ENCODE measurements around the gene PIP4K2A.
A peak's percentile ranks its signal among the peaks of the same experiment; 100 is the strongest.

The PIP4K2A gene

DNA sequence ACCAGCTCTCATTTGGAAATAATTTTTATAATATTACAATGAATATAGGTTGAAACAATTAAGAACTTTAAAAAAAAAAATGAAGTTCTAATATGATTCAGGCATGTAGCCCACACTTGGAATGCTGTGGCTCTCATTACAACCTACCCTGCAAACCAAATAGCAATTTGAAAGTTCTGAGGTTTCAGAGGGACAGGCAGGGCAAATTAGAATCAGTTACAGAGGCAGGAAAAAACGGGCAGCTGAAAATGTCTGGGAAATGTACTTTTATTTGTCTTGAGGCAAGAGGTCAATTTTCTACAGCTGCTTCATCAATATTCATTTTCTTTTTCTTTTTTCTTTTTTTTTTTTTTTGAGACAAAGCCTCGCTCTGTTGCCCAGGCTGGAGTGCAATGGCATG, 95.3 kb downstream of the PIP4K2A start:
- intact Hi-C loops (cut with micrococcal nuclease): no loop called here
- no peaks in the 10 kb centered on the region for H3K9me3 Mint-ChIP-seq
- peaks cover 66% of the 10 kb centered on the region for H3K4me1 Mint-ChIP-seq (ENCODE audit: low read depth)
- H3K36me3 Mint-ChIP-seq (ENCODE audit: low read depth): peaks cover 18% of the 10 kb centered on the region
- no peak overlapping the region for H3K4me3 Mint-ChIP-seq
- no peaks in the 10 kb centered on the region for H3K27me3 Mint-ChIP-seq
- H3K27ac Mint-ChIP-seq: no peak overlapping the region

DNA sequence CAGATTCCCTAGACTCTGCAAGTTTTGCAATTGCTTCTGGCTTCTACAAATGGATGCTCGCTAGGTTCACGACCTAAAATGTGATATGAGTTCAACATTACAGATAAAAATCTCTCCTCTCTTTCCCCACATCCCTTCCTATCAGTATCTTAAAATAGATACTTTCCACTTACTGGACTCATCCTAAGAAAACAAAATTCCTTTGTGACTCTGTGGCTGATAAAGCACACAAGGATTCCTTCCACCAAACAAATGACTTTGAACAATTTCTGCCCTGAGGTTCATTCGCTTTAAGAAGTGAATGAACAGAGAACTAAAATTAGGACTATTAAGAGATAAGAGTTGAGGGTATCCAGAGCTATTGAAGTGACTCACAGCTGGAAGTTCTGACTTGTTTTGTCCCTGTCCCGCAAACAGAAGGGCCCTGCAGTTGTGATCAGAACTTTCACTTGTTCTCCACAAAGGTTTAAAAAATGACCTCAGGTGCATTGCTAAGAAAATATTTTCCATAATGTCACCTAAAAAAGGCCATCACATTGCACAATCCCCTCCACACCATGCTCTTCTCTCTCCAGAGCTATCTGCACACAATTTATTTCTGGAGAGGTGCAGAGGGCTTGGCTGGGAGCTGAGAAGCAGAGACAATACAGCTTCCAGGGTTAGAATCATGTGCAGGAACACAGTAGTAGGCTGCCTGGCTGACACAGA, 96.1 kb downstream of the PIP4K2A start:
- intact Hi-C loops (cut with micrococcal nuclease): no loop called here
- H3K9me3 Mint-ChIP-seq: no peaks in the 10 kb centered on the region
- peaks cover 26% of the 10 kb centered on the region for H3K36me3 Mint-ChIP-seq (ENCODE audit: low read depth)
- no peak overlapping the region for H3K4me3 Mint-ChIP-seq
- no peaks in the 10 kb centered on the region for H3K27me3 Mint-ChIP-seq
- H3K4me1 Mint-ChIP-seq (ENCODE audit: low read depth): peaks cover 69% of the 10 kb centered on the region
- H3K27ac Mint-ChIP-seq: peak overlapping the region; percentile 29

DNA sequence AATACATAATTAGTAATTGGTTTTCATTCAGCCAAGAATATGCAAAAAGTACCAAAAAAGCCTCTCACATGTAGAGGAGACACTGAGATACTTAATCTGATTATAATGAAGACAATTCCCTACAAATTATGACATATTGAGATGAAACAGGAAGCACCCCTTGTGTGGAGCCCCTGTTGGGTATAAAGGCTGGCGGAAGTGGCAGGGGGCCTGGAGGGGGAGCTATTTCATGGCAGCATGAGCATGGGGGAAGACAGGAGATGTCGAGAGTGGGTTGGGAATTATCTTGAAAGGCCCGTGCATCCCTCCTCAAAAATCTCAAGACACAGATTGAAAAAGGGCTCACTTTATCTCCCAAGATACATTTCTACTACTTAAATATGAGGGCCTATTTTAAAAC, 96.9 kb downstream of the PIP4K2A start:
- Mint-ChIP-seq H3K27me3 (no peaks in the 10 kb centered on the region), H3K36me3 (ENCODE audit: low read depth) (peaks cover 26% of the 10 kb centered on the region), H3K4me3 (no peak overlapping the region), H3K4me1 (ENCODE audit: low read depth) (peaks cover 69% of the 10 kb centered on the region), H3K9me3 (no peaks in the 10 kb centered on the region), H3K27ac (peak overlapping the region; percentile 29)
- intact Hi-C loops (cut with micrococcal nuclease): no loop called here

DNA sequence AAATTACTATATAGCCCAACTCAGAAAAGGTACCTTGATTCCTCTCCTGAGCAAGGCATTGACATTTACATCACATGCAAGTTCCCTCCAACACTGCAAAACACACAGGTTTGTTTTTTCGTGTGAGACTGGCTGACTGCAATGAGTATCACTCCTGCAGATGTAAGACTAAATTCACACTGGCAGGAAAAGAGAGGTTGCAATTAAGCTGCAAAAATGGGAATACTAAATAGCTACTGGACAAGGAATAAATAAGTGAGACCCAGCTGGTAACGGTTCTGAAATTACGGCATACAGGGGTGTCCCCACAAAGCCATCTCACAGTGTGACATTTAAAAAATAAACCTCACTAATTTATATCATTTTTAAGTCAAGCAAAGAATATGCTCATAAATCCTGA, 97.3 kb downstream of the PIP4K2A start:
- peaks cover 71% of the 10 kb centered on the region for H3K4me1 Mint-ChIP-seq (ENCODE audit: low read depth)
- no peak overlapping the region for H3K4me3 Mint-ChIP-seq
- no peaks in the 10 kb centered on the region for H3K9me3 Mint-ChIP-seq
- intact Hi-C loops (cut with micrococcal nuclease): no loop called here
- H3K27me3 Mint-ChIP-seq: no peaks in the 10 kb centered on the region
- H3K36me3 Mint-ChIP-seq (ENCODE audit: low read depth): peaks cover 26% of the 10 kb centered on the region
- H3K27ac Mint-ChIP-seq: no peak overlapping the region

DNA sequence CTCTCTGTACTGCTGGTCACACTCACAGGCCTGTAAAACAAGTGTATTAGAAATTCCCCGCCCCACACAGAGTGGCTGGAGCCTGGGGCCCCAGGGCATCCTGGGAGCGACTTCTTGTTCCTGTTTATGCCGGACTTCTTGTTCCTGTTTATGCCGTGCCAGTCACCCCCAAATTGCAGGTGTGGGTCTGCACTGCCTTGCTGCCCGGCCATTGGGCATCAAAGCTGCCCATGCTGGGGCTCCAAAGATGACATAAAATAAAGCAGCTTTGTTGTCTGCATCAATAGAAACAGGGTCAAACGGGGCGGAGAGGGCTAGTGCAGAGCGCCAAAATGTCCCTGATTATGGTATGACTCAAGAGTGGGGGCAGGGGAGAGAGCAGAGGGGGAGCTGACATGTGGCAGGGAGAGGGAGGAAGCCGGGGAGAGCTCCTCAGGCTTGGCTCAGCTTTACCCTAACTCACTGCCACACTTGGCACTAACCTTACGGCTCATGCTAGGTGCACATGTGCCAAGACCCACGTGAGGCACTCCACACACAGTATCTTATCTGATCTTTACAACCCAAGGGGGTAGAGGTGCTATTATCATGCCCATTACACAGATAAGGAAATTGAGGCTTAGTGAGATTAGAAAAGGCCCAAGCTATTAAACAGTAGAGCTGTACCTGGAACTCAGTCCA, 98.4 kb downstream of the PIP4K2A start:
- Mint-ChIP-seq H3K4me3 (peak overlapping the region; percentile 71), H3K9me3 (no peaks in the 10 kb centered on the region), H3K27me3 (no peaks in the 10 kb centered on the region), H3K27ac (peak overlapping the region; percentile 86), H3K36me3 (ENCODE audit: low read depth) (peaks cover 22% of the 10 kb centered on the region), H3K4me1 (ENCODE audit: low read depth) (peaks cover 70% of the 10 kb centered on the region)
- intact Hi-C loops (cut with micrococcal nuclease): no loop called here

DNA sequence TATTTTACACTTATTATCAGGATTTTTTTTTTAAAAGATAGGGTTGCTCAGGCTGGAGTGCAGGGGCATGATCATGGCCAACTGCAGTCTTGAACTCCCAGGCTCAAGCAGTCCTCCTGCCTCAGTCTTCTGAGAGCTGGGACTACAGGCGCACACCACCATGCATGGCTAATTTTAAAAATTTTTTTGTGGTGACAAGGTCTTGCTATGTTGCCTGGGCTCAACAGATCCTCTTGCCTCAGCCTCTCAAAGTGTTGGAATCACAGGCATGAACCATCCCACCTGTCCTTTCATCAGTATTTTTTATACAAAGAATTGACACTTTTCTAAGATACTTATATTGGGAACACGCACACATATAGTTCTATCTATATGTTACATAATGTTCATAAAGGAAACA, 99.3 kb downstream of the PIP4K2A start:
- no peaks in the 10 kb centered on the region for H3K9me3 Mint-ChIP-seq
- H3K4me3 Mint-ChIP-seq: no peak overlapping the region
- no peak overlapping the region for H3K27ac Mint-ChIP-seq
- peaks cover 69% of the 10 kb centered on the region for H3K4me1 Mint-ChIP-seq (ENCODE audit: low read depth)
- H3K36me3 Mint-ChIP-seq (ENCODE audit: low read depth): peaks cover 28% of the 10 kb centered on the region
- H3K27me3 Mint-ChIP-seq: no peaks in the 10 kb centered on the region
- intact Hi-C loops (cut with micrococcal nuclease): no loop called here

DNA sequence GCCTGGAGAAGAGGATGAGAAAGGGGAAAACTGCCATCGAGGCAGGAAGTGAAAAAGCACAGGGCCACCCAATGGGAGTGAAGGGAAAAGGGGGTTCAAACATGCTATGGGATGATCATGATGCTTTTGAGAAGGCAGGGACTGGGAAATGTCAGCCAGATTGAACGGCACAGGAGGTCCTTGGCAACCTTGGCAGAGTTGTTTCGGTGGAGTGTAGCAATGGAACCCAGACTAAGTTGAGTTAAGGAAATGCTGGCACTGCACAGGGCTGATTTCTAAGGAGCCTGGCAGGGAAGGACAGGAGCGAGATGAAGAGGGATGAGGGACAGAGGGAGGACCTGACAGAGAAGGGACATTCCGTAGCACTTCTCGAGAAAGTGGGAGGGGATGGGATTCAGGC, 101.4 kb downstream of the PIP4K2A start:
- Mint-ChIP-seq H3K36me3 (ENCODE audit: low read depth) (peaks cover 47% of the 10 kb centered on the region), H3K27ac (peak overlapping the region; percentile 49), H3K9me3 (no peaks in the 10 kb centered on the region), H3K4me3 (no peak overlapping the region), H3K27me3 (no peaks in the 10 kb centered on the region), H3K4me1 (ENCODE audit: low read depth) (peaks cover 68% of the 10 kb centered on the region)
- intact Hi-C loops (cut with micrococcal nuclease): no loop called here

DNA sequence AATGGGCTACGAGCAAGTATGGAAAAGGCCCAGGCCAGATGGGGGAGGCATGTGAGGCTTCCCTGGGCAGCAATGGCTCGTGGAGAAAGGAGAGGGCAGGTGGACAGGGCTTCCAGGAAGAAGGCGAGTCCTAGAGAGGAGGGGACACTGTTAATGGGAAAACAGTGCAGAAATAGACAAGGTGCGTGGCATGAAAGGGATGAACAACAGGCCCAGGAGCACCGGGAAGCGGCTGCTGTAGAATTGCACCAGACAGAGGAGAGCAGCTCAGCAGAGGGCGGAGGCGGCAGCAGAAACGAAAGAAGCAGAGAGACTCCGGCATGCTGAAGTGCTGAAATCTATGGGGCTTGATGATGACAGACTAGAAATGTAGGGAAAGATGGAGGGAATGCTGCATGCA, 102.1 kb downstream of the PIP4K2A start:
- Mint-ChIP-seq H3K9me3 (no peaks in the 10 kb centered on the region), H3K27ac (peak overlapping the region; percentile 49), H3K27me3 (no peaks in the 10 kb centered on the region), H3K4me1 (ENCODE audit: low read depth) (peaks cover 67% of the 10 kb centered on the region), H3K4me3 (no peak overlapping the region), H3K36me3 (ENCODE audit: low read depth) (peaks cover 53% of the 10 kb centered on the region)
- intact Hi-C loops (cut with micrococcal nuclease): no loop called here

DNA sequence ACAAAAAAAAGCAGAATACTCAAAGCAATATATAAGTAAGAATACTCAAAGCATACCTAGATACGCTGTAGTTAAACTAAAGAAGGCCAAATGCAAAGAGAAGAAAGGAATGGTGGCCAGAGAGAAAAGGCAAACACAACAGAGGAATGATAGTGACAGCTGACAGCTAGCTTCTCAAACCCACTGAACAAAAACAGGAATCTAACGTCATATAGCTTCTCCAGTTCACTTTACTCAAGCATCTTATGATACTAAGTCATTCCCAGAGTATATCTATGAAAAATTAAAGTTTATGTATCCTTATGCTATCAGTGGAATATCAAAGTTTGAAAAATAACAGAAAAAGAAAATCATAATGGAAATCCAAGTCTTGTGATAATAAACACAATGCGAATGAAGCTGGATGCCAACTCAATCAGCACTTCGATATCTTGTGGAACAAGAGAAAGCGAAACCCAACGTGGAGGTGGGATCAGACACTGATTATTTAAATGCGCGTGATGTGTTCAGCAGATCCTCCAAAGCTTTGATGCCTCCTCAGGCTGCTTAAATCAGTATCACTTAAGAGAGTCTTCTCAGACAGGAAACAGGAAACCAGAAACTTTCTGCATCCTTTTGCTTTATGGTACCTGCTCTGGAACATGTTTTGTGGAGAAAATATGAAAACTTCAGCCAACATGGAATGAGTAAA, 102.8 kb downstream of the PIP4K2A start:
- Mint-ChIP-seq H3K9me3 (no peaks in the 10 kb centered on the region), H3K4me1 (ENCODE audit: low read depth) (peaks cover 72% of the 10 kb centered on the region), H3K36me3 (ENCODE audit: low read depth) (peaks cover 58% of the 10 kb centered on the region), H3K27ac (peak overlapping the region; percentile 79), H3K4me3 (no peak overlapping the region), H3K27me3 (no peaks in the 10 kb centered on the region)
- intact Hi-C loops (cut with micrococcal nuclease): no loop called here

DNA sequence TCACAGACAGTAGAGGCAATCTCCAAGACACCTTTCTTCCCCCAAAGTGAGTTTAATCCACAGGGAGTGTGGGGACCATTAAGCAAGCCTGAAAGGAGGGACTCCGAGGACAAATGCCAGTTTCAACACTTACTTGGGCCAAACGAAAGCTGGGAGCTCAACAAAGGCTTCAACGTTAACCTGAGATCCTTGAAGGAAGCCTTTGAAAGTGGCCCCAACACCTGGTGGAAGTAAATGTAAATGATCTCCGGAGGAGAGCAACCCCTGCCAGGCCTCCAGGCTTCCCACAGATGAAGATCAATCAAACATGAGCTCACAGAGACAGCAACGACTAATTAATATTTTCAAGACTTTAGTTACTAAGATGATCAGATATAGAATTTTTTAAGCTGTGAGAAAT, 103.8 kb downstream of the PIP4K2A start:
- no peak overlapping the region for H3K4me3 Mint-ChIP-seq

DNA sequence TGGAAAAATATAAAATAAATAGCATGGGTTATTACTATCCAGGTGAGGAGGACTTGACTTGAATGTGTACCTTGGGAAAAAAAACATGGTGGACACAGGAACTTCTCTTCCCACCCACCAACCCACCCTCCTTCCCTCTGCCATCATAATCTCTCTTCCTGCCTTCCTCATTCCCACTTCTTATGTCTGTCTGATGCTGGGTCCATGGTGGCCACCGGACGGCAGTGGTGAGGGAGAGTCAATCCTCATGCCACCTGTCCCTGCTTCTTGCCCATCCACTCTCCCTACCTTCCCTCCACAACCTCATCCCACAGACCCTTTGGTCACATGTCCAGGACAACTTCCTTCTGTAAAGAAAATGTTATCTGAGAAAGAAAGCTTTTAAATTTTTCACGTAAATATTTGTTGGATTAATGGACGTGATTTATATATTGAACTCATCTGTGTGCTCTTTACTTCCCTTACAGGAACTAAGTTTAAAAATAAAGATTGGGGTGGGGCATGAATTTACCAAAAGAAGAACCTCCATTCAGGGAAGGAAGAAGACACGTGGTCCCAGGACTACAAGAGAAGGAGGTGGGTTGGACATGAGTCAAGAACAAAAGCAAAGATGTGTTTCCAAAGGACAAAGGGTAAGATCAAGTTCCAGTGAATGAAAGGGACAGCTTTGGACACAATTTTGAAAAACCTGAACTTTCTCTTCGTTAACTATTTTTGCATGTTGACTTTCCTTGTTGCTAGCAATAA, 104.5 kb downstream of the PIP4K2A start:
- intact Hi-C loops (cut with micrococcal nuclease): loop anchor here (5.0 kb wide), 1 partner anchor 102 kb away; the partner anchor contains the start of gene PIP4K2A
- no peaks in the 10 kb centered on the region for H3K9me3 Mint-ChIP-seq
- peak overlapping the region; percentile 79 for H3K27ac Mint-ChIP-seq
- peaks cover 77% of the 10 kb centered on the region for H3K4me1 Mint-ChIP-seq (ENCODE audit: low read depth)
- H3K36me3 Mint-ChIP-seq (ENCODE audit: low read depth): peaks cover 58% of the 10 kb centered on the region
- H3K4me3 Mint-ChIP-seq: peak overlapping the region; percentile 35
- no peaks in the 10 kb centered on the region for H3K27me3 Mint-ChIP-seq

More for the DNA sequence above, 103.8 kb downstream of the PIP4K2A start:
- Mint-ChIP-seq H3K27ac (peak overlapping the region; percentile 79), H3K36me3 (ENCODE audit: low read depth) (peaks cover 58% of the 10 kb centered on the region), H3K27me3 (no peaks in the 10 kb centered on the region), H3K4me1 (ENCODE audit: low read depth) (peaks cover 73% of the 10 kb centered on the region), H3K9me3 (no peaks in the 10 kb centered on the region)
- intact Hi-C loops (cut with micrococcal nuclease): no loop called here

DNA sequence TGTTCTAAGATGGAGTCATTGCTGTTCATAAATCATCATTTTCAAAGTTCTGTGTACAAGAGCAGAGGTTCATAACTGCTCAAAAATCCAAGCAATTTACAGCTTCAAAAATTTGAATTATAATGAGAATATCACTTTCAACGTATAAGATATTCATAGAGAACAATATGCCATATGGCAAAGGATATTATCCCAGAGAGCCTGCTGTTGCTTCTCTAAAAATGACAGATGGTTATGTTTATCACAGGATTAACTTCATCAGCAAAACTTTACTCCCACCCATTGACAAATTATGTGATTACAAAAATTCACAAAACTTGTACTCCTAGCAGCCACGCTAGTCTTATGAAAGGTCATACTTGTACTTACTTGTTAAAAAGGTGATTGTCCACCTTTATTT, 105.1 kb downstream of the PIP4K2A start:
- H3K9me3 Mint-ChIP-seq: no peaks in the 10 kb centered on the region
- H3K27me3 Mint-ChIP-seq: no peaks in the 10 kb centered on the region
- intact Hi-C loops (cut with micrococcal nuclease): loop anchor here (5.0 kb wide), 1 partner anchor 103 kb away; the partner anchor contains the start of gene PIP4K2A
- peak overlapping the region; percentile 79 for H3K27ac Mint-ChIP-seq
- H3K4me1 Mint-ChIP-seq (ENCODE audit: low read depth): peaks cover 79% of the 10 kb centered on the region
- H3K36me3 Mint-ChIP-seq (ENCODE audit: low read depth): peaks cover 58% of the 10 kb centered on the region
- no peak overlapping the region for H3K4me3 Mint-ChIP-seq

DNA sequence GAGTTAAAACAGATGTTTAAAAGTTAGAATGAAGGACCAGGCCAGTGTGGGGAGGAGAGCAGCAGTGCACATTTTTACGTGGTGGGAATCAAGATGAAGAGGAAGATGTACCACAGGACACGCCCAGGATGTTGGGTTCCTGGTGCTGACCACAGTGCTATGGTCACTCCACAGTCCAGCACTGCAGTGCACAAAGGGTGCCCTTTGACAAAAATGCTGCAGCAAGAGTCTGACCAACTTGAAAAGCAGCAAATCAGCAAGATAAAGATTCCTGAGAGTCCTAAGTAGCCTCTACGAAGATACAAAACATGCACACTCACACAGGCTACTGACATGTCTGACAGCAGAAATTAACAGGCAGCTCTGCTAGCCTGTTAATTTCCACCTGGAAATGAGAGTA, 107.1 kb downstream of the PIP4K2A start:
- Mint-ChIP-seq H3K4me1 (ENCODE audit: low read depth) (peaks cover 59% of the 10 kb centered on the region), H3K36me3 (ENCODE audit: low read depth) (peaks cover 47% of the 10 kb centered on the region), H3K9me3 (no peaks in the 10 kb centered on the region), H3K27ac (peak overlapping the region; percentile 64), H3K27me3 (no peaks in the 10 kb centered on the region), H3K4me3 (no peak overlapping the region)
- intact Hi-C loops (cut with micrococcal nuclease): loop anchor here (5.0 kb wide), 1 partner anchor 105 kb away; the partner anchor contains the start of gene PIP4K2A
